Measurements from ENCODE around the gene HAPSTR1.
A peak's percentile ranks its signal among the peaks of the same experiment; 100 is the strongest.
"Not testable (repeated sequence)": the region's sequence is repeated elsewhere in the genome, so short reads cannot be mapped to it uniquely, and the experiment has no call there.

Gene HAPSTR1

GRCh38 chr16:9072806-9073341 lies 18.6 kb upstream of the HAPSTR1 start:
- no peak for DNase-seq

- DNase-seq = no peak
Measured at GRCh38 chr16:9075299-9076071, 16.0 kb upstream of the HAPSTR1 start.

- DNase-seq = peak; percentile 66
Measured at GRCh38 chr16:9077091-9077809, 14.2 kb upstream of the HAPSTR1 start.

- peak; percentile 57 for DNase-seq
Measured at GRCh38 chr16:9078467-9079429, 12.7 kb upstream of the HAPSTR1 start.

DNA sequence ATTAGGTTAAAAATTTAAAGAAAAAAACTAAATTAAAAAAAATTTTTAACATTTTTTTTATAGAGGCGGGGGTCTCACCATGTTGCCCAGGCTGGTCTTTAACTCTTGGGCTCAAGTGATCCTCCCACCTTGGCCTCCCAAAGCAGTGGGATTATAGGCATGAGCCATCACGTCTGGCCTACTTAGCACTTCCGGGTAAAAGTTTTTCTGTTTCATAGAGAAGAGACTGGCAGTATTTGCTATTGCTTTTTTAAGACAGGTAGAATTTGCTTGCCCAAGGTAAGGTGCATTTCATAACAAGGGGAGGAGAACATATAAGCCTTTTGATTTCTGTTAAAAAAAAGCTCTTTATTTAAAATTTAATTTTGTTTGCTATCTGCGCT lies 12.0 kb upstream of the HAPSTR1 start:
- DNase-seq = no peak

GRCh38 chr16:9081158-9081557 lies 10.3 kb upstream of the HAPSTR1 start:
- DNase-seq = no peak

- no peak for DNase-seq
Measured at GRCh38 chr16:9081843-9082242, 9.6 kb upstream of the HAPSTR1 start.

- no peak for DNase-seq
Measured at GRCh38 chr16:9082422-9082821, 9.0 kb upstream of the HAPSTR1 start.

- DNase-seq = not testable (repeated sequence)
Measured at GRCh38 chr16:9087733-9088132, 3.7 kb upstream of the HAPSTR1 start.

- no peak for DNase-seq
Measured at GRCh38 chr16:9088848-9089247, 2.6 kb upstream of the HAPSTR1 start.

DNA sequence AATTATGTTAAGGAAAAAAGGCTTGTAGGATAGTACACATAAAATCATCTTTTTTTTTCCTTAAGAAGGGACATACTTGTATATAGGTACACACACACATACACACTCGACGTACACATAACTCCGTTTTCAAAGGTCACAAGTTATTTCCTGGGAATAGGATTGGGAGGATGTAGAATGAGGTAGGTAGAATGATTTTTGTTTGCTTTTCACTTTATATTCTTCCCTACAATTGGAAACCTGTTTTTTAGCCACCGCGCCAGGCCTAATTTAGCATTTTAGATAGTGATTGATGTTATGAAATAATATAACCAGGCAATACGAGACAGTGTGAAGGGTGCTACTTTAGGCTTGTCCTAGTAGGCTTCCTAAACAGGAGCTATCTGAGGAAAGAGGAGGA lies 1.8 kb upstream of the HAPSTR1 start:
- no peak for DNase-seq

DNA sequence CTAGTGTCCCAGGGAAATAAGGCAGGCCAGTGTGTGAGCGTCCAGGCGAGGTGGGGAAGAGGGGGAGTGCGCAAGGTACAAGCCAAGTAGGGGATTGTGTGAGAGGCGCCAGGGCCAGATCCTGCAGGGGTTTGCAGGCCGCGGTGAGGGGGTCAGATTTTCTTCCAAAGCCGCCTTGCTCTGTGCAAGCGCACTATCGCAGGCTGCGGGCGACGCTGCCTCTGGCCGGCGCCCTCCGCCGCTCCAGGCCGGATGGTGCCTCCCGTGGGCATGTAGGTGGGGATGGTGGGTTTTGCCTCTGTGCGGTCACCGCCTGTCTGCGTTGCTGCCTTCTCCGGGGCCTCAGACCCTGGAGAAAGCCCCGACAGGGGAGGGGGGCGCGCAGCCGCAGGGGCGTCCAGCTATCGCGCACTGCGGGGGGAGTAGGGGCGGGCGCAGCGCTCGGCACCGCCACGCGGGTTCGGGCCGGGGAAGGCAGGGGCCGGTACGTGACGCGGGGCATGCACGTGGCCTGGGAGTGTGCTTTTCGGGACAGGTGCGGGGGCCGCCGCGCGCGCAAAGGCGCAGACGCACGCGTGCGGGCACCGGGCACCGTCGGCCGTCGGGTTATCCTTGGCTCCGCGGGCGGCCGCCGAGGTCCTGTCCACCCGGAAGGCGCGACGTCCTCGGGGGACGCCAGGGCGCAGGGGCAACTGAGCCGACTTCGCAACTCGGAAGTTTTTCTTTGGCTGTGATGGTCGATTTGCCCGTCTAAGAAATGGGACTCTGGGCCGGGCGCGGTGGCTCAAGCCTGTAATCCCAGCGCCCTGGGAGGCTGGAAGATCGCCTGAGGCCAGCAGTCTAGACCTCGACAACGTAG lies 1.1 kb upstream of the HAPSTR1 start:
- DNase-seq = no peak

- DNase-seq = no peak
Measured at GRCh38 chr16:9091867-9092281, 430 bp downstream of the HAPSTR1 start.

GRCh38 chr16:9092282-9092977 lies 986 bp downstream of the HAPSTR1 start:
- no peak for DNase-seq

GRCh38 chr16:9092978-9093344 lies 1.5 kb downstream of the HAPSTR1 start:
- no peak for DNase-seq

DNA sequence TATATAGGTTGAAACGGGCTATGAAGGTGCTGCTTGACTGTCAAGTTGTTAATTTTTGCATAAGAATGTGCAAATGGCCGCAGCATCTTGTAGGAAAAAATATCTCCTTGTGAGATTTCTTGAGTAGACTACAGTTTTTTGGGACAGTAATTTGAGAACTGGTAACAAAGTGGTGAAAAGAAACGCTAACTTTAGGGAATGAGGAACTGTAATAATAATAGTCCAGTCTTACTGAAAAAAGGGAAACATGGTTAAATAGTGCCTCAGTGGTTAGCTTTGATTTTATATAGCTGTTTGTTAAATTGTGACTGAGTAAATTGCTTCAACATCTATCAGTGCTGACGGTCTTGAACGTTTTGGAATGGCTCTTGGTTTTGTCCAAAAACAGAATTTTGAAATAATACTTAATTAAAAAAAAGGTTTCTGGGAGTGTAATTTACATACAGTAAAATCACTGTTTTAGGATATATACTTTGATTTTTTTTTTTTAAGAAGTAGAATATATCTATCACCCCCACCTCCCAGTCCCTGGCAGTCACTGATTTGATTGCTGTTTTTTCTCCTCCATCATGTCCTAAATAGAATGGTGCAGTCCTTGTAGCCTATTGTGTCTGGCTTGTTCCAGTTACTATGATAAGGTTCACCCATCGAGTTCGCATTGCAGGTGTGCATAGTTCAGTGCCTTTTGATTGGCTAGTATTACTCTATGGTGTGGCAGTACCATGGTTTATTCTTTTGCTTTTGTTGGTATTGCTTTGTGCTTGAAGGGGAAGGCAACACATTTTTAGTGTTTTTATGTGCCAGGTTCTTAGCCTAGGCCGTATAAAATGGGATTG lies 2.8 kb downstream of the HAPSTR1 start:
- no peak for DNase-seq

GRCh38 chr16:9095171-9095570 lies 3.7 kb downstream of the HAPSTR1 start:
- no peak for DNase-seq

DNA sequence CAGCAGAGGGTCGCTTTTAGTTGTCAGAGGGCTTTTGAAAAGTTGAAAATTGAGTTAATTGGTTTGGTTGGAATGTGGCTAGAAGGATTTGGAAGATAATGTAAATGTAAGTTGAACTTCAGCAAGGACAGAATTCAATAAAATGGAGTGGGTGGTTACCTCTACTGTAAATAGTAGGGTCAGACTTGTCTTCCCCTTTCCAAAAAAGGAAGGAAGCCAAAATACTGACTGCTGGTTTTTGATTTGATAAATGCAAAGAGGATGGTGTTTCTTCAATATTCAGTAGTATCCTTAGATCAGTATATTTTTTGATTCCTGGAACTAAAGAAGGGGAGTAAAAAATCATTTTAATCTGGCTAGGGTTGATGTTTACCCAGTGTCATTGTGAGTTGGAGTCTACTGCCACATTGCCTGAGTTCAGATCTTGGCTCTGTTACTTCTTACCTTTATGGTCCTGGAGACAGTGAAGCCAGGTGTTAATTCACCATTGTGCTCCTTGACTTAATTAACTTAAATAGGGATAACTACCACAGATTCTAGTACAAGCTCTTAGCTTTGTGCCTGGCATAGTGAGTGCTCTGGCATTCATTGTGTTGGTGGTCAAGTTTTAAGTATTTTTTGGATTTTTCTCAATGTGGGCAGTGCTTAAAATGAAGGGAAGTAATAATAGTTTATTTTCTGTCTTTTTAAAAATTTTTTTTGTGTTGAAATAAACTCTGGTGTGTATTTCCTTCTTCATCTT lies 4.4 kb downstream of the HAPSTR1 start:
- DNase-seq = no peak

DNA sequence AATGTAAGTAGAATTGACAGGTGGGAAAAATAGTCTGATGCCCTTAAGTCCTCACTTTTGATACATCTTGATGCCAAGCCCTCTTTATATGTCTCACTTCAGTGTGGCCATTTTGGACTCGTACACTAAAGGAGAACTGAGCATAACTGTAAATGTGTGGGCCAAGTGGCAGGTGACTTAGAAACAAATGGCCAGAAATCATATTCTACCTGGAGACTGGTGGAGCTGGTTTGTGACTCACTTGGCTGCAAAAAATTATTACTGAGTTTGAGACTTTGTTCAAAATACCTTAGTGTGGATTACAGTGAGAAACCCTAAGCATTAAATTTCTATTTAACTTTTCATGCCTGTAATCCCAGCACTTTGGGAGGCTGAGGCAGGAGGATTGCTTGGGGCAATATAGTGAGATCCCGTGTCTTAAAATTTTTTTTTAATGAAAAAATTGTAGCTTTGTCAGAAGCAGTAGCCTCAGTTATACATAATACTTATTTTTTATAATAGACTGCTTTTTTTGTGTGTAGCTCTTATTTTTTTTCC lies 5.0 kb downstream of the HAPSTR1 start:
- DNase-seq = no peak
